Cortex of kidney (tissue), 1 donor: ENCODE data around the gene ATMIN.

ENCODE experiments used
- DNase-seq: peaks from one replicate; lab custom pipeline; 2025; lab: John Stamatoyannopoulos, UW

ATMIN gene

DNA sequence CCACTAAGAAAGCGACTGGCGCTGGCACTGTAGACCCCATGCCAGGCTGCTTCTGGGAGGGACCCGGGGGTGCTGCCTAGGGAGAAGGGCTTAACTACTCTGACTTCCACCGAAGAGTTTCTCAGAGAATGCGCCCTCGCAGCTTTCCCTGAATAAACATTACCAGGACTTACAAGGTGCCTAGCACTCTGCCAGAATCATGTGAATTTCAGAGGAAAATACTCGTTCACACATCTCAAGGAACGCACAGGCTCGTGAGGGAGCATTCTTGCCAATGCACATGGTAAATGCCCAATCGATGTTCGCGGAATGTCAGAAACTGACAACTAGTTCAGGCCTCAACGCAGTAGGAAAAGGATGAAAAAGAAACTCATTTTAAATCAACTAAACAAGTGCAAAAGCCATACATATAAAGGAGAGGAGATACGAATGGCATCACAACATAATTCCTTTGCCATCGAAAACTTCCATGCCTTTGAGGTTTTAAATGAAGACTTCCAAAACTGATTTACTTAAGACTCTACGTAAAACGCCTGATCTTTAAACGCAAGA, 30.0 kb upstream of the ATMIN start:
- no peak for DNase-seq

DNA sequence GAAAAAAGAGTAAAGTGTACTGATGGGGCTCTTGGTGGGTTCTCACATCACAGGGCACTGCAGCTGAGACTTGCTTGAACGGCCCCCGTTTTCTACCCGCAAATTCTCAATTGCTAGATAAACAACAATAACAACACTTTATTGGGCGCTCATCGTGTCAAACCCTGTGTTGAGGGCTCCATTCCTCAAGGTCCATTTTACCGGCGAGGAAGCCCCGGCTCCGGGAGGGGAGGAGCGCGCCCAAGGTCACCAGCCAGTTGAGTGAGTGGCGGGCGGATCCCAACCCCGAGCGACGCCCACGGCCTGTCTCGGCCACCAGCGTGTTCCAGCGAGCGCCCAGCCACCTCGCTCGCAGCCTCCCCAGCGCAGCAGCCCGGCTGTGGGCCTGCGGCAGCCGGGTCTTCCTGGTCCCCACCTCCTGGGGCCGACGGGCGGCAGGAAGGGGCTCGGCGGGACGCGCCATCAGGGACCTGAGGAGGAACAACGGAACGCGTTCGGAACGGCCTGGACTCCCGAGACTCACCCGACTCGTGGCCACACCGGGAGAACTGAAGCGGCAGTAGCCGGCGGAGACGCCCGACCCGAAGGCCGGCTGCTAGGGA, 29.3 kb upstream of the ATMIN start:
- no peak for DNase-seq

DNA sequence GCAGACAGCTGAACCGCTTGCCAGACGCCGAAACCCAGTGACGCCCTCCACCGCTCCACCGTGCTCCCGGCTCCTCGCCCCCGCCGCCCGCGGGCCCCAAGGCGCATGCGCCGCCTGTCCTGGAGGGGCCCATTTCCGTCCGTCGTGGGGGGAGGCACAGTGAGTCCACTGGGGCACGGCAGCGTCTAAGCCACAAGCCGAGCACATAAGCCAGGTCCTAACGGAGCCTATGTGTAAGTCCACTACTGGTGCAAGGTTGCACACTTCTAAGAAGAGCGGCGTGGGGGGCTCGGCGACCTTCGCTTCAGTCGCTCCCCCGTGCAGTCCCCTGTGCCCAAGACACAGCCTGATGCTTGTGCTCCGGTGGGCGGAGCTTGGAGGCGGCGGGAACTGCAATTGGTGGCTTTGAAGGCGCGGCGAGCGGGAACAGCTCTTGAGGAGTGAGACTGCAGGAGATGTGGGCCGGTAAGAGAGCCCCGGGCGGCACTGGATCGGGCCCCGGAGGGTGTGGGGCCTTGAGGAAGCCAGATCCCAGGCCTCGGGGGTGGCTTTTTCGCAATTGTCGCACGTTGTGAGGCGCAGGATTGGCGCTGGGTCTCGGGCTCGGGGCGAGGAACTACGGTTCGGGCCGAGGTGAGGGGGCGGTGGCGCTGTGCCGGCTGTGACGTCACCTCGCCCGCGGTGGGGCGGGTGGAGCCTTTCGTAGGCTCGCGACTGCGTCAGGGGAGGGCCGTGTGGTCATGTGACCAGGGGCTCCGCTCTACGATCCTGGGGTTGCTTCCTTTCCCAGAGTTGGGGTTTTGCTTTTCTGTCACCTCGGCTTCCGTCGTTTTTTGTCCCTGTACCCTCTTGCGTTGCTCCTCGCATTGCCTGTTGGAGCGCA, 28.6 kb upstream of the ATMIN start, which contains the start of the genes CENPN and CMC2:
CENPN (plus strand) TSS at position 402 of the 883 bp plus-strand sequence. CDS start 4,726 bp downstream, outside the sequence.
CMC2 (minus strand) TSS at position 73 of the 883 bp plus-strand sequence. CDS start 9,491 bp downstream, outside the sequence.
- peak; percentile 79 for DNase-seq

DNA sequence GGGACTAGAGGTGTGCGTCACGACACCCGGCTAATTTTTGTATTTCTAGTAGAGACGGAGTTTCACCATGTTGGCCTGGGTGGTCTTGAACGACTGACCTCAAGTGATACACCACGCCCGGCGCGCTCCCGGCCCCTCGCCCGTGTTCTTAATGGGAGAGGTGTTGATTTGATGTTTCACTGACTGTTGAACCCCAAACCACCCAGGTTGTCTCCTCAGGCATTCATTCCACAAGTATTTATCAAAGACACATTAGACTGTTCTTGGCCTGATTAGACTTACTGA, 27.2 kb upstream of the ATMIN start:
- DNase-seq = no peak

DNA sequence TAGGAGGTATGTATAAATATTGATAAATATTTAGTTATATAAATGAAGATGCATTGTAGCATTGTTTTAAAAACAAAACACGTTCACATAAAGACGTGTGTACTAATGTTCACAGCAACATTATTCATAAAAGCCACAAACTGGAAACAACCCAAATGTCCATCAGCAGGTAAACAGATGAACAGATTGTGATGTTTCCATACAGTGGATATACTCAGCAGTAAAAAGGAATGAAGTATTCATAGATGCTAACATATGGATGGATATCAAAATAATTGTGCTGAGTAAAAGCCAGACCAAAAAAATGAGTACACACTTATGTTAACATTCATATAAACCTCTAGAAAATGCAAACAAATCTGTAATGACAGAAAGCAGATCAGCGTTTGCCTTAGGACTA, 22.7 kb upstream of the ATMIN start:
- DNase-seq = no peak

DNA sequence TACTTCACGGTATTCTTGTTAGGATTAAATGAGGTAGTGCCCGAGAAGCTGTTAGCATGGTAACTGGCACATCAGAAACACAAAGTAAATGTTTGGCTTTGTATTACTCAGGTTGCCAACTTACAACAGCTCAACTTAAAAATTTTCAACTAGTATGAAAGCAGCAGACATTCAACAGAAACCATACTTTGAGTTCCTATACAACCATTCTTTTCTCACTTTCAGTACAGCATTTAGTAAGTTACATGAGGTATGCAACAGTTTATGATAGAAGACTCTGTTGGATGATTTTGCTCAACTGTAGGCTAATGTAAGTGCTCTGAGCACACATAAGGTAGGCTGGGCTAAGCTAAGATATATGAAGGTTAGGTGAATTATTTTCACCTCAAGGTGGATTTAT, 21.0 kb upstream of the ATMIN start:
- no peak for DNase-seq

DNA sequence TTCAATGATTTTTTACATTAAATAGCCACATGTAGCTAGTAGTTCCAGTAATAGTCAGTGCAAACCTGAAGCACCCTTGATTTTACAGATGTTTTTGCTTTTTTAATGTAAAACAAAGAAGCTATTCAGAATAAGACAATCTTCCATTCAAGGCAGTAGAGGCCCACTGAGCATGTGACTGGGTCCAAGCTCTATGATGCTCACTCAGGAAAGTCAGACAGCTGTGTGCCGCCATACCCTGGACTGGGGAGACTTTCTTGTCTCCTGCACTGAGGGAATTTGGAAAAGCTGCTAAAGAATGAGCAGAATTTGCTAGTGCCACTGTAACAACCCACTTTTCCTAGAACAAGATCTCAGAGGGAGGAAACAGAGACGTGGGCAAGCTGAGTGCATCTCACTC, 17.1 kb upstream of the ATMIN start:
- no peak for DNase-seq

DNA sequence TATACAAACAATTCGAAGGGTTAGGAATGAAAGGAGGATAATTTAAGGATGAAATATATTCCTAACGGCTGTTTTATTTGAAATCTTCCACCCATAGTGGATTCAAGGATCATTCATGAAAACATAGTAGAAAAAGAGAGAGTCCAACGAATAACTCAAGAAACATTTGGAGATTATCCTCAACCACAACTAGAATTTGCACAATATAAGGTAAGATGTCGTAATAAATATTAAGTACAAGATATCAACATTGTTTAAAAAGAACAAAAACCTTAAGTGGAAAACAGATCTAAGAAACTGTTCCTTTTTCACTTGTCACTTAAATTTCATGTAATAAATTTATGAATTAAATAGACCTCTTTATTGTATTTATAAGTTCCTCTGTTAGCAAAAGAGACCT, 9.2 kb upstream of the ATMIN start:
- DNase-seq = no peak

DNA sequence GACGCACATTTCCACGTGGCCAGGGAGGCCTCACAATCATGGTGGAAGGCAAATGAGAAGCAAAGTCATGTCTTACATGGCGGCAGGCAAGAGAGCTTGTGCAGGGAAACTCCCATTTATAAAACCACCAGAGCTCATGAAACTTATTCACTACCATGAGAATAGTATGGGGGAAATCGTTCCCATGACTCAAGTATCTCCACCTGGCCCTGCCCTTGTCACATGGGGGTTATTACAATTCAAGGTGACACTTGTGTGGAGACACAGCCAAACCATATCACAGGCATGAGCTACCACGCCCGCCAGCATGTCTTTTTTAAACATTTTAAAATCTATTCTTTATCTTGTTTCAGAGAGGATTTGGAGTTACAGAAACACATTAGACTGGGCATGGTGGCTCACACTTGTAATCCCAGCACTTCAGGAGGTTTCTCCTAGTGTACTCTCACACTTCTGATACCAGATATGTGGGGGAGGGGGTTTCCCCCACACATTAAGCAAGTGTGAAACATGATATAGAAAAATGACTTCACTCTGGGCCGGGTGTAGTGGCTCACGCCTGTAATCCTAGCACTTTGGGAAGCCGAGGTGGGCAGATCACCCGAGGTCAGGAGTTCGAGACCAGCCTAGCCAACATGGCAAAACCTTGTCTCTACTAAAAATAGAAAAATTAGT, 5.6 kb upstream of the ATMIN start:
- no peak for DNase-seq

DNA sequence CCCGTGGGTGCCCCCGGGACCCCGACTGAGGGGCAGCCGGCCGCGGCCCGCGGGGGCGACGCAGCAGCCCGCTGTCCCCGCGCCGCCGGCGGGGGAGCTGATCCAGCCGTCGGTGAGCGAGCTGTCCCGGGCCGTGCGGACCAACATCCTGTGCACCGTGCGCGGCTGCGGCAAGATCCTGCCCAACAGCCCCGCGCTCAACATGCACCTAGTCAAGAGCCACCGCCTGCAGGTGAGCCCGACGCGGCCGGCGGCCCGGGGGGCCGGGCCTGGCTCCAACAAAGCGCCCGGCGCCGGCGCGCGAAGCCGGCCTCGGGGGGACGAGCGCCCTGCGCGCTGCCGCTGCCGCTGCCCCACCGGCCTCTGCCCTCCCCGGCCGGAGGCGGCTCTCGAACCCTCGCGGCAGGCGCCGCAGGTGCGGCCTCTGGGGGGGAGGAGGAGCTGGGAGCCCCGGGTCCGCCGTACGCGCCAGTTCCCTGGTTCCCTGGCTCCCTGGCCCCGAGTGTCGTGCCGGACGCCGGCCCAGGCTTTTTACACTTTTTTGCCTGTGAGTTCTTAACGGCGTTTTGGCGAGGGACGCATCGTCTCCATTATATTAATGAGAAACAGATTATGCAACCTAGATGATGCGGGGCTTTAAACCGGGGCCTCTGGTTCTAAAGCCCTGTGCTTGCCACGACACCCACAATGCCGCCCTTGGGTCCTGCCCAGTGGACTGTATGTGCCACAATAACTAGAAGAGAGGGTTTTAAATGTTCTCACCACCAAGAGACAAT, 521 bp downstream of the ATMIN start:
- DNase-seq = no peak

DNA sequence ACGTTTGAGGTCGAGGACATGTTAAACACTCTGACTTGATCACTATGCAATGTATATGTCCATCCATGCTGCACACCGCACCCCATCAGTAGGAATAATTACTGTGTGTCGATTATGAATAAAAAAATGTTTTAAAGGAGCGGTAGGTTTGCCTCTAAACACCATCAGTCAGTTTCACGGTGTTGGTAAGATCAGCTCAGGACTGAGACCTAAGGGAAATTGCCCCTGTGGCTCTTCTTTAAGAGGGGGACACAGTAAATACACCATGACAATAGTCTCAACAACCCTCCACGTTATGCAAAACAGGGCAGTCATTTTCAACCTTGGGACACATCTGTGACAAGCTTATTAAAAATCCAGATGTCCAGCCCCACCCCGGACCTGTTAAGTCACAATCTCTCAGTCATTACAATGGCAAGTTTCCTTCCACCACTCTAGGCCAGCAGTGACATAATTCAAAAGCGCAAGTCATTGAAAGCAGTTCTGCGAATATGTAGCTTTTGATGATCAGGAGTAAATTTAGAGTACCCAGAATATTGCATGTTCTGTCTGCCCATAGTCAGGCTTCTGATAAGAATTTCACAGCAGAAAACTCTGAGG, 1.2 kb downstream of the ATMIN start:
- no peak for DNase-seq

DNA sequence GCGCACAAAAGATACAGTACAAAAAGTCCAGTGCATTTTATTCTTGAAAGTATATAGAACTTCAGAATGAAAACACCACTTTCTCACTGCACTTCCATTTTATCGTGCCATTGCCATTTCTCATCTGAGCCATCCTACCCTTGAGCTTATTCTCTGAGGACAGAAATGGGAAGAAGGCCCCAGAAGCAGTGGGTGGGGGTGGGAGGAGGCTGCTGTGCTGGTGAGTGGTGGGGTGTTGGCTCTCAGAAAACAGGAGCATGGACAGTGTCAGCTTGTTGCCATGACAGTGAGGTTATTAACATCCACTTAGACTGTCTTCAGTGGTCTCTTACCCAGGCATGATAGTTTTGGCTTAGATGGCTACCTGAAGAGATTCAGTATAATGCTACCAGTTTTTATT, 4.5 kb downstream of the ATMIN start:
- DNase-seq = no peak

DNA sequence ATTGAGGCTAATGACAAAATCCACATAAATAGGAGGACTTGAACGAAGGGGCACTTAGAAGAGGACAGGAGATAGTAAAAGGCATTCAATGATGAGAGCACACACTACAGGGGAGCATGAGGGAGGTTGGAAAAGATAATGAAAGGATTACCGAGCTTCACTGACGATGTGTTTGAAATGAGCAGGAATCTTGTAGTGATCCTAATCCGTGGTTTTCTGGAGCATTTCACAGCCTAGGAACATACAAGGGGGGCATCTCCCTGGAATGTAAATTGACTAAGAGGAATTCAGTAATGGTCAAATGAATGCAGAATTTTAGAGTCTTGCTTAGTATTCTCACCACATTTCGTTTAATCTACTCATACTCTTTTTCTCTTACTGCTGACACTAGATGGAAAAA, 5.2 kb downstream of the ATMIN start:
- DNase-seq = no peak

DNA sequence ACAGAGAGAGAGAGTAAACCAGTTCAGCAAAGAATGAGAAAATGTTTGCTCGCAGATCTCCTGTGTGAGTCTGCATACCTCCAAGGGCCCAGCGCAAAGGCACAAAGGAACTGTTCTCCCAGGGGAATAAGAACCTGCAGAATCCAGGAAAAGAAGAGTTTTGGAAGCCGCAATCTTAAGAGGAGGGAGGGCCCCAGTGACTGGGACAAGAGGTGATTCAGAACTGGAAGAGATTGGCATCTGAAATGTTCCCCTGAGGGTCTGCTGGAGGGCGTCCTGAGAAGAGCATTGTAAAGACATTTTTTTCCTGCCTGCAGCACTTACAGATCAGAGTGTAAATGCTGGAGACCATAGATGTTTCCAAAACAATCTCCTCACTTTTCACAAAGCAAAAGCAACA, 6.1 kb downstream of the ATMIN start:
- DNase-seq = no peak

DNA sequence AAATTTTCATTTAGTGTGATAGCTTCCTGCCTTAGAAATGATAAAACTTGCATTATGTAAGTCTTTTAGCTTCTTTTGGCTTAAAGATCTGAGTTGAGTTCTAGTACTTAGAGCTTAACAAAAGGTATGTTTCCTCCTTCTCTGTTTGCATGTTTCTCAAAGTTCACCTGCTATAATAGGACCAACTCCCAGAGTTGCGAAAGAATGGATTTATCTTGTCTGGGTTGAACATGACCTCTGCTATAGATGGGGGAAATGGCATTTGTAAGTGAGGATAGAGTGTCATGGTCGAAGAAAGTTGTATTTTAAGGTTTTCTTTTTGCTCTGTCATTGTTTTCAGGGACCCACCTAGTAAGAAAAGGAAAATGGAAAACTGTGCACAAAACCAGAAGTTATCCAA, 7.2 kb downstream of the ATMIN start:
- DNase-seq = no peak

DNA sequence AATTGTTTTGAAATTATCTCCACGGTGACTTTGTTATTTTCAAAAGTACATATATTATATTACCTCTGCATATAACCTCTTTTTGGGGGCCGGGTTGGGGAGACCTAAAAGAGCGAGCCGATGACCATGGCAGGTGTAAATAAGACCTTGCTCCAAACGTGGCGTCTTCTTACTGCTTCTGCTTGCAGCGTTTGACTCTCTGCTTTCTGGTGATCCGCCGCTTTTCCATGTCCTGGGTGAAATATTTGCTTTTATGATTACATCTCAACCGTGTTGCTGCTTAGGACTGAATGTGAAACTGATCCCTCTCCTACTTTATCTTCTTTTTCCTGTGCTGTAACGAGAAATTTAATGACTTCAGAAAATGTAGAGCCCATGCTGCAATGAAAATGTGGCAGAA, 18.1 kb downstream of the ATMIN start:
- DNase-seq = no peak

DNA sequence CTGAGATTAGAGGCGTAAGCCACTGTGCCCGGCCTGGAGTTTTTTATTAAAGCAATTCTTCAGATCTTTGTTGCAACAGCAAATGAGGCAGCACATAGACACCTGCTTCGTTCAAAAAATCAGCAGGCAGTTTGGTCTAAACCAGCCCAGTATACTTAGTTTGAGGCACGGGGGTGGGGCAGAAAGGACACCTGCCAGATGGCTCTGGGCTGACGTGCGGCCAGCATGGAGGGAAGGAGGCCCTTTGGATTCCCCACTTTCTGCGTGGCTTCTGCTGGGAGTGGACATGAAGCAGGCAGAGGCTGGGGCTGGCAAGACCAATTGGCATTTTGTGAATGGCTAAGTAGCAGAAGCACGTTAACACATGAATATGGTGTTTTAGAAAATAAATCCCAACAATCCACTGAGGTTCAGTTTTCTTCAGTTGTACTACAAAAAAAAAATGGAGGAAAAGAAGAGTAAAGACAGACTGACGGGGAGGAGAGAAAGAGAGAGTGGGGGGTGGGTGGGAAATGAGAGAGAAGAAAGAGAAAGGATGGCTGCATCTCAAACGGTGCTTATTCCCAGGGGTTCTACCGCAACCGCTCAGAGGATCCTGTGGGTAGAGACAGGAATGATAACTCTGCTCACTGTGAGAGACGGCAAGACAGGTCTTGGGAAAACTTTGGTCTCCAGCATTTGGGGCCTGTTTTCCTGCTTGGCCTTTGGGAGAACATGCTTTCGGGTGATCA, 25.1 kb downstream of the ATMIN start:
- no peak for DNase-seq

DNA sequence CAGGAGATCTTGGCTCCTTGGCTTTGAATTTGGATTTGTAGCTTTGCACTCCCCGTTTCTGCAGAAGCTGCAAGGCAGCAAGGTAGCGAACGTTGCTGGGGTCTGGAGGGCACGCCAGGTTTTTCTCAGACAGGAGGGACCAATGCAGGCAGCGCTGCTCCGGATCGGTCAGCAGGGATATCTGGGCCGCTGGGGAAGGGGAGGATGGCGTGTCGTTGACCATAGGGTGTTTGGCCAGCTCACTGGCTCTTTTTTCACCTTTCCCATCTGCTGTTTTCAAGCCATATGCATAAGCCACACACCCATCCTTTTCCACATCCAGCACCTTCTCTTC, 25.6 kb downstream of the ATMIN start:
- DNase-seq = no peak

DNA sequence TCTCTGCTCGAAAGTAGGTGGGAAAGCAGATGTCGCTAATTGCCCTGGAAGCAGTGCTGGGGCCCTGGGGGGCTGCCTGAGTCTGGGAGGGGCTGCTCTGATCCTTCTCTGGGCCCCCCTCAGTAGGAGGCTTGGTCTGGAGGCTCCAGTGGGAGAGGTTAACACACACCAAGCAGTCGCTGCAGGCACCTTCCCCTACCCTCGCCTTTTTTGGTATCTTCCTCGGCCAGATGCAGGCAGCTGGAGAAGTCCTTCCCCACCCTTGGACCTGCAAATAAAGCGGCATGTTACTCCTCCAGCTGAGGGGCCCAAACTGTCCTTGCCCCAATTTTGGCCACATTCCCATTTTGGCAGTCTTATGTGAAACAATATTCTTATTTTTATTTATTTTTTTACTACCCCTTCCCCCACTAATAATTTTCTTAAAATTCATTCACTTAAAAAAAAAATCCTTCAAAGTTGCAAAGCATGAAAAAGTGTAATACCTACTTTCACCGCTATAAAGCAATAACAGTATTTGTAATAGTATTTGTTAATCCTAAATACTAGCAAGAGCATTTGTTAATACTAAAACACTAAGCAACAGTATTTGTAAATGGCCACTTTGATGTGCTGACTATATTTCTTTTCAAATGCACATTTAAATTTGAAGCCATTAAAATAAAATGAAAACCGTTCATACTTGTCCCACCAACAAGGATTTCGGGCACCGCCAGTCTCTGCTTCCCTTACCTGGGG, 26.4 kb downstream of the ATMIN start:
- DNase-seq = no peak

DNA sequence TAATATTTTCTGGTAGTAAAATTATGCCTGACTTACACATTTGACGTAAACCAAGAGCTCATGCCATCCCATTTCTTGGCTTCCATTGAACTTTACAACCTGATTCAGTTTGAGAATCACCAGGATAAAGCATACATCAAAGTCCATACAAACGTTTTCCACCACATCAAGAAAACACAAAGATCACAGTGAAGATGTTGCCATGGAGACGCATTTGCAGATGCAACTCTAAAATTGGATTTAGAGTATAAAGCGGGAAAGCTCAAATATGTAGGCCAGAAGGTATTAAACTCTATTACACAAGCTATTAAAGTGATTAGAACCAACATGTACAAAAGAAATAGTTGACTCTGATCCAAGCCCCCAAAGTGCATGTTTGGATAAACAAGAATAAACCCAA, 31.0 kb downstream of the ATMIN start:
- no peak for DNase-seq
